Upper lobe of left lung (tissue), 4 donors: ENCODE results near the gene BICDL2.

Source experiments
- CTCF ChIP-seq, 6 experiments: fragments of 450-650 bp in 4 of 6; fragments of 200-600 bp in 2 of 6; sonication (generic) in 2 of 6; IDR thresholded peaks; one replicate each; pipeline ENCODE4 v1.5.1; 2016 to 2019; ENCODE audit warnings: antibody characterized with exemption in 6 of 6
- POLR2AphosphoS5 ChIP-seq, 2 donors: sonication (generic); formaldehyde crosslinking; IDR thresholded peaks; one replicate each; pipeline ENCODE4 v1.5.1; 2017; ENCODE audit warnings: antibody characterized with exemption in 2 of 2

- TF ChIP-seq CTCF (IDR thresholded peaks at IDR 0.05) (no peak), POLR2AphosphoS5 (IDR thresholded peaks at IDR 0.05) (no peak)
Measured at GRCh38 chr16:3054965-3055733, 18.4 kb upstream of the BICDL2 start.
